ENCODE data around the gene SORL1-AS1.

The SORL1-AS1 gene

DNA sequence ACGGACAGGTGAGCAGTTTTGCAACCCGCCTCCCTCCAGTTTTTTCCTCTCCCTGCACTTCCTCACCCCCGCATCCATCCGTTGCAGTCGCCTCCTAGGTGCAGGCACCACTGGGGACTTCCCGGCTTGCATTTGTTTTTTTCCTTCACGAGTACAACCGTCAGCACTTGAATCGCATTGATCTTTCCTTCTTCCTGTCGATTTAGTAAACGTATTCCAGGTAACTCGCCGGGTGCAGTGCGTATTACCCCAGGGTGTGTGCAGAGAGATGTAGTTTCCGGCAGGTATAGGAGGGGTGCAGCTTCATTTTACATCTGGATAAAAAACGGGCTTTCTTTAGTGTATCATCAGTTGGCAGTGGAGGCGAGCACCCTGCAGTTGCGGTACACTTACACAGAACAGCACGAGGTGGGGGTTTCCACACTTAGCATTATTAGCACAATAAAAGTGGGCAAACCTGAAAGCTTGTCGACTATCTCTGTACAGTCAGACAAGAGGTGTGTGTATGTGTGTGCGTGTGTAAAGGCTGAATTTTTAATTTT, at the start of gene SORL1-AS1:
TSS of gene SORL1-AS1 (minus strand) at position 359 of the 542 bp plus-strand sequence.
- Mint-ChIP-seq H3K4me3 (peak within 1 kb of the TSS; percentile 91), H3K4me1 (peaks cover 73% of the 10 kb centered on the region), H3K27ac (peak within 1 kb of the TSS; percentile 94), H3K36me3 (ENCODE audit: low read depth) (peaks cover 70% of the 10 kb centered on the region), H3K9me3 (peaks cover 3% of the 10 kb centered on the region), H3K27me3 (no peaks in the 10 kb centered on the region)
- DNase-seq = peak; percentile 53
- ChIA-PET POLR2A (interaction anchor here (0.7 to 0.8 kb wide), 2 partner anchors 20 to 36 kb away, joined by 3 to 5 read pairs; no protein-coding TSS in a partner anchor), CTCF (interaction anchor here (0.7 to 4.9 kb wide), 5 partner anchors 9 to 86 kb away, joined by 3 to 27 read pairs (median 4); no protein-coding TSS in a partner anchor)

DNA sequence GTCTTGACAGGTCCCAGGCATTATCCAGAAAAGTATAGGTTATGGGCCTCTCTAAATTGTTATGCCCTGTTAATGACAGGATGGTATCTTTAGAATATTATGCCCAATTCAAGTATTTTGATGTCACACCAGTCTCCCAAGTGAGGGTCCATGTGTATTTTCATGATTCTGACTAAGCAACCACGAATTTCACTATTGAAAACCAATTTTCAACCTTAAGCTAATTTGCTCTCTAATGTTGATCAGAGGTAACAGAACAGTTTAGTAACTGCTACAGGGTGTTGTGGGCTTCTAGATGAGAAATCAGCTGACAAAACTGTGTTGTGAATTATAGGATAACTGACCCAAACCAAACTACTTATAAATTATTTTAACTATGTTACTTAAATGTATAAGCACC, 48.0 kb upstream of the SORL1-AS1 start:
- no peak for DNase-seq
- ChIA-PET CTCF (no interaction called here), POLR2A (no interaction called here)
- Mint-ChIP-seq H3K4me3 (no peak overlapping the region), H3K36me3 (ENCODE audit: low read depth) (peaks cover 94% of the 10 kb centered on the region), H3K27ac (no peak overlapping the region), H3K4me1 (peaks cover 14% of the 10 kb centered on the region), H3K27me3 (no peaks in the 10 kb centered on the region), H3K9me3 (peaks cover 11% of the 10 kb centered on the region)

DNA sequence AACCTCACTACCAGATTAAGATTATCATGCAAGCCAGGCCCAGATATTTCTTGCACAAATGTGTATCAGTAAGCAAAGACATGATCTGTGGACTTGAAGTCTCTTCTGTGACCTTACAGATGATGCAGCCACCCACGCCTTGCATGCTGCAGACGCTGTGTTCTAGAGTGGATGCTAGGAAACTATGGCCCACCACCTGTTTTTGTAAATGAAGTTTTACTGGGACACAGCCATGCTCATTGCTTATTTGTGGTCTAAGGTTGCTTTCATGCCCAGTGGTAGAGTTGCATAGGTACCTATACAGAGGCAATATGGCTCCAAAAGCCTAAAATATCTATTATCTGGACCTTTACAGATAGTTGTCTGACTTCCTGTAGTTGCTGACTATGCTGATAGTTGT, 47.5 kb upstream of the SORL1-AS1 start:
- Mint-ChIP-seq H3K27ac (peak overlapping the region; percentile 5), H3K4me1 (peaks cover 19% of the 10 kb centered on the region), H3K36me3 (ENCODE audit: low read depth) (peaks cover 94% of the 10 kb centered on the region), H3K27me3 (no peaks in the 10 kb centered on the region), H3K4me3 (no peak overlapping the region), H3K9me3 (peaks cover 9% of the 10 kb centered on the region)
- POLR2A ChIA-PET = no interaction called here
- CTCF ChIA-PET = no interaction called here
- no peak for DNase-seq

DNA sequence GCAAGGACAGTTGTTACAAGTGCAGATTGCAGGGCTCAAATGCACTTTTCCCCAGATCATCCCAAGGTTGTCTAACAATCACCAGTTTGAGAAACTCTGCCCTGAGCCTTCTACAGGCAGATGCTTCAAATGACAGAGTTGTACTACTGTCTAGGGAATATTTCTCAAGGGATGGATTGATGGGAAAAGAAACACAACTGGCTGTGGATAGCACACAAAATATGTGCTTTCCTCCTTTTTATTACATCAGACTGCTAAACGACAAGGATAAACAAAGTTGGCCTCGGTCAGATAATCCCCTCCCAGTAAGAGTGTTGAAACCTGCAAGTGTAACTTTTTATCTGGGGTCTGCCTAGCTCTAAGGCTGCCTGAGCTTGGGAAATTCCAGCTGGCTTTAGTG, 46.6 kb upstream of the SORL1-AS1 start:
- POLR2A ChIA-PET = no interaction called here

DNA sequence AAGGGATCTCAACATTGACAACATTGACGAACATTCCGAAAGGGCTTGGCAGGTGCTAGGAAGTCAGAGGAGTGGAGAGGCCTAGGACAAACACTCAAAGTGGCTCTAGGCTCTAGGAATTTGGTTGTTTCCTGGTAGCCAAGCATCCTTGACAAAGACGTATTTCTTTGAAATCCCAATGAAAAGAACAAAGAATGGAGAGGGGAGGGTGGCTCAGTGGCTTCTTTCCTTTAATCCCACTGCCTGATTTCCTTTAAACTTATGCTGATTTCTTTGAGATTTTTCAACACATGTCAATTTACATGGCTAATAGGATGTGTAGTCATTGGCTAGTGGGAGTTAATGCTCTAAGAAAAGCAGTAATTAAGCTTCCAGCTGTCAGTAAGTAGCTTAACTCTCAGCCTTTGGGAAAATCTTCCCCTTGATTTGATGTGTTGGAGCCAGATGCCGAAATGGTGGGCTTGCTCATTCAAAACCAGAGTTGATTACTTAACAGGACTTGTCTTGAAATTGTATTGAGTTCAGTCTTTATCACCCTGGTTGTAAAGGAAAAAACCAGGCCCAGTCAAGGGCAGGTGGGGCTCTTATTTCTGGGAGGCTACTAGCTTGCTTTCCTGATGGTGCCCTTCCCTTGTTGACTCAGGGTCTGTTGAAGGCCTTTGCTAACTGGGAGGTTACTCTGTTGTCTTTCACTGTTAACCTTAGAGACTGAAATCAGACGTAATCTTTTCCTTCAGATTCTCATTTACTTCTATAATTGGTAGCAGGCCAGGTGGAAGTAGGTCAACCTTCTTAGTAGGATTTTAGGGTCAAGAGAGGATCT, 44.6 kb upstream of the SORL1-AS1 start:
- CTCF ChIA-PET = interaction anchor here (0.6 kb wide), 2 partner anchors 11 to 1287 kb away, joined by 3 to 4 read pairs; no protein-coding TSS in a partner anchor
- H3K4me1 Mint-ChIP-seq = peaks cover 37% of the 10 kb centered on the region
- H3K4me3 Mint-ChIP-seq = no peak overlapping the region
- no peak overlapping the region for H3K27ac Mint-ChIP-seq
- H3K9me3 Mint-ChIP-seq = peaks cover 8% of the 10 kb centered on the region
- peaks cover 90% of the 10 kb centered on the region for H3K36me3 Mint-ChIP-seq (ENCODE audit: low read depth)
- POLR2A ChIA-PET = no interaction called here
- no peak for DNase-seq
- H3K27me3 Mint-ChIP-seq = no peaks in the 10 kb centered on the region

More for the DNA sequence above, 46.6 kb upstream of the SORL1-AS1 start:
- peaks cover 26% of the 10 kb centered on the region for H3K4me1 Mint-ChIP-seq
- H3K27ac Mint-ChIP-seq = no peak overlapping the region
- no peak for DNase-seq
- CTCF ChIA-PET = no interaction called here
- no peak overlapping the region for H3K4me3 Mint-ChIP-seq
- H3K27me3 Mint-ChIP-seq = no peaks in the 10 kb centered on the region
- H3K36me3 Mint-ChIP-seq (ENCODE audit: low read depth) = peaks cover 94% of the 10 kb centered on the region
- H3K9me3 Mint-ChIP-seq = peaks cover 8% of the 10 kb centered on the region

DNA sequence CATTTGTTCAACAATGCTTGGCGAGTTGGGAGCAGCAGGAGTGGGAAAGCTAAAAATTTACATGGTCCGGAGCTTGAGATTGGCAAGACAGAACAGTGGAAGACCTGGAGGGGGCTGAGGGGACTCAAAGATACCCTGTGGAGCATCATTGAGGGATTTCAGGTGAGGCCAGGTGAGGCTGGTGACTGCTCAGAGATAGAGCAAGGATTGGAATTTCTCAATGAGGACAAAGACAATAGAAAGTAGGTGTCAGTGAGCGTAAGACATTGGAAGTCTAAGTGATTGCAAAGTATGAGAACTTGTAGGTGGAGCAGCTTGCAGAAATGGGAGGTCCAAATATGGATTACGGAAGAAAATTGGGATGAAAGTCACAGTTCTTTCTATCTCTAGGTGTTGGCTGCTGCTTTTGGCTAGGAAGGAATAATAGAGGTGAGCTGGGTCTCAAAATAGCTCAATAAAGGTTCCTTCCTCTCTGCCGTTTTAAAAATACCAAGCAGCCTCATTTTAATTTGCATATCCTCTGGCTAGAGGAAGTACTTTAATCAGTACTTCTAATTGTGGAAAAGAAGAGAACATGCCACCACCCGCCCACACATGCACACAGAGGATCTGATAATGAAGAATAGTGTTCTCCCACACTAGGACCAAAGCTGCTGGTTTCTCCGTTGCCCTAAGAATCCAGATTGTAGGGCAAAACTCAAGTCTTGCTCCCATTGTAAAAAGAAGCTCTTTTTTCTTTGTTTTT, 41.8 kb upstream of the SORL1-AS1 start:
- no peak for DNase-seq
- ChIA-PET POLR2A (interaction anchor here (1.1 kb wide), 1 partner anchor 30 kb away, joined by 3 read pairs; no protein-coding TSS in a partner anchor), CTCF (interaction anchor here (0.6 to 1.7 kb wide), 4 partner anchors 17 to 43 kb away, joined by 3 read pairs; no protein-coding TSS in a partner anchor)
- Mint-ChIP-seq H3K27ac (peak overlapping the region; percentile 78), H3K4me3 (no peak overlapping the region), H3K36me3 (ENCODE audit: low read depth) (peaks cover 90% of the 10 kb centered on the region), H3K4me1 (peaks cover 37% of the 10 kb centered on the region), H3K9me3 (peaks cover 1% of the 10 kb centered on the region), H3K27me3 (no peaks in the 10 kb centered on the region)

DNA sequence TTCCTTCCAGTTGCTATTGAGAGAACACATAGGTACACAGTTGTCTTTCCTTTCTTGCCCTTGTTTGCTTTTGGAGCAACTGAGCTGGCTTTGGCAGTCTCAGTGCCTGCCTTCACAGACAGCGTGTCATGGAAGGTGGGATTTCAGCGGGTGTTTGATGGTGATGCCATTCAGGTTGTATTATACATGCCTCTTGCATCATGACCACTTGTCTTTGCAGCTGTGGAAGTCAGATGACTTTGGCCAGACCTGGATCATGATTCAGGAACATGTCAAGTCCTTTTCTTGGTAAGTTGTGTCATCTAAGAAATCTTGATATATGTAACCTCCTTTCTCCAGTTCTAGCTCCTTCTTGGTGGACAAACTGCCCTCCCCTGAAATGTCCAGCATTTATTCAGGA, 37.1 kb upstream of the SORL1-AS1 start:
- ChIA-PET CTCF (interaction anchor here (0.7 to 1.5 kb wide), 3 partner anchors 9 to 141 kb away, joined by 3 to 5 read pairs (median 3); no protein-coding TSS in a partner anchor), POLR2A (no interaction called here)
- Mint-ChIP-seq H3K4me1 (peaks cover 49% of the 10 kb centered on the region), H3K4me3 (no peak overlapping the region), H3K27ac (no peak overlapping the region), H3K9me3 (no peaks in the 10 kb centered on the region), H3K36me3 (ENCODE audit: low read depth) (peaks cover 87% of the 10 kb centered on the region), H3K27me3 (no peaks in the 10 kb centered on the region)
- DNase-seq = no peak

DNA sequence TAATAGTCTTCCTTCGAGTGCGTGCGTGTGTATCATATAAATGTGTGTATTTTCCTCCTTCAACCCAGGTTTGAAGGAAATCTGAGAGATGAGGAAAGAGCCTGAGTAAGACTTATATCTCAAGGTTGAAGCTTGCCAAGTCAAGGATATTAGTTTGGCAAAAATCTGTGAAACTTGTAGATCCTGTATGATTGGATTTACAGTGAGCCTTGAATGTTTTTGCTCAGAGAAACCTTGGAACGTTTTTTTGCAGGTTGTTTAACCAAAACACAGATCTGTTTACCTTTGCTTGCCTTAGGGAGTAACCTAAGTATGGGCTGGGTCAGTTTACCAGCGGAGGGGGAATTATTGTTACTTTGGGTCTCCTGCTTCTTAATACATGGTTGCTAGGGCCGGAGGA, 35.9 kb upstream of the SORL1-AS1 start:
- no peak overlapping the region for H3K27ac Mint-ChIP-seq
- CTCF ChIA-PET = interaction anchor here (0.8 to 1.5 kb wide), 3 partner anchors 10 to 178 kb away, joined by 3 to 5 read pairs (median 3); no protein-coding TSS in a partner anchor

DNA sequence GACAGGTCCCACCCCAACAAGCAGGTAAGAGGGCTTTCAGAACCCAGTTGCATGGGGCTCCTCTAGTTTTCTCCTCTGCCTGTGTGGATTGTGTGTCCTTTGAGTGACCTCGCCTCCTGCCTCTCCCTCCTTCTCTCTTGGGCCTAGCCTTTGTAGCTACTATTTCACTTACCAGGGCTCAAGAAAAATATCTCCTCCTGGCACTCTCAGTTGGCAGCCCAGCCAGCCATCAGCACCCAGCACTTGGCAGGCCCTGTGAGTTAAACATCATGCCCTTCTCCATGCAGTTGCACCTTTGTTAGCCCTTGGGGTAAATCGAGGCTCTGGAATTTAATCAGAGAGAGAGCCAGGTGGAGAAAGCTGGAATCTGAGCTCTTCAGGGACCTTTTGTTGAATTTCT, 35.4 kb upstream of the SORL1-AS1 start:
- Mint-ChIP-seq H3K27ac (no peak overlapping the region), H3K4me3 (no peak overlapping the region), H3K9me3 (no peaks in the 10 kb centered on the region), H3K36me3 (ENCODE audit: low read depth) (peaks cover 88% of the 10 kb centered on the region), H3K4me1 (peaks cover 48% of the 10 kb centered on the region), H3K27me3 (no peaks in the 10 kb centered on the region)
- DNase-seq = no peak
- ChIA-PET POLR2A (no interaction called here), CTCF (interaction anchor here (1.1 kb wide), 1 partner anchor 14 kb away, joined by 3 read pairs; no protein-coding TSS in a partner anchor)

More for the DNA sequence above, 35.9 kb upstream of the SORL1-AS1 start:
- Mint-ChIP-seq H3K27me3 (no peaks in the 10 kb centered on the region), H3K4me3 (no peak overlapping the region), H3K36me3 (ENCODE audit: low read depth) (peaks cover 87% of the 10 kb centered on the region), H3K4me1 (peaks cover 47% of the 10 kb centered on the region), H3K9me3 (no peaks in the 10 kb centered on the region)
- POLR2A ChIA-PET = no interaction called here
- DNase-seq = no peak

DNA sequence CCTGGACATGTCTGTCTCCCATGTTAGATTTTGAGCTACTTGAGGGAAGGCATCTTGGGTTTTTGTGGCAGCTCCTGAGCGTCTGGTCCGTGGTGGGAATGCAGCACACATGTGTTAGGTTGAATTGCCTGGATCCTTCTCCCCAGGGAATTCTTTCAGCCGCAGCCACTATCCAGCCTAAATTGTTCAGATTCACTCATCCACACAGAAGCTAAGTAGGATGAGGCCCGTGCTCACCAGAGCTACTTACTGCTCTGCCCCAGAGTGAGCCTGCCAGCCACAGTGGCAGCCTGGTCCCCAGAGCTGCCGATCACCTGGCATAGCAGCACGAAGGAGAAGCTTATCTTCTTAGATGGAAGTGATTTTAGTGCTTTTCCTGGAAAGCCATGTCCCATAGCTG, 34.4 kb upstream of the SORL1-AS1 start:
- Mint-ChIP-seq H3K4me1 (peaks cover 58% of the 10 kb centered on the region), H3K9me3 (no peaks in the 10 kb centered on the region), H3K27ac (peak overlapping the region; percentile 51), H3K4me3 (no peak overlapping the region), H3K36me3 (ENCODE audit: low read depth) (peaks cover 85% of the 10 kb centered on the region), H3K27me3 (no peaks in the 10 kb centered on the region)
- POLR2A ChIA-PET = no interaction called here
- DNase-seq = no peak
- CTCF ChIA-PET = no interaction called here

DNA sequence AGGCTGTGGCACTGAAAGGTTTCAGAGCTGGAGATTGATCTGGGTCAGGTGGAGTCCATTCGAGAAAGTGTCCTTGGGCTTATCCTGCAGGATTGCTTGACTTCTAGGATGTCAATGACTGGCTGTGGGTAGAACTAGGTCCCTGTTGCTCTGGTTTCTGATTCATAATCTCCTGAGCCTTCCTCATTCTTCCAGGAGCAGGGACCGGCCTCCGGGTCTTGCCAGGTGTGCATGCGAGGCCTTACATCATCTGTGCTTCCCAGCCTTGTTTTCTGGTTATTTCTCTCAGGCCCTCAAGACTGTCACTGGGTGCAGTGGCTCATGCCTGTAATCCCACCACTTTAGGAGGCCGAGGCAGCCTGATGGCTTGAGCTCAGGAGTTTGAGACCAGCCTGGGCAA, 33.3 kb upstream of the SORL1-AS1 start:
- no peaks in the 10 kb centered on the region for H3K27me3 Mint-ChIP-seq
- CTCF ChIA-PET = no interaction called here

DNA sequence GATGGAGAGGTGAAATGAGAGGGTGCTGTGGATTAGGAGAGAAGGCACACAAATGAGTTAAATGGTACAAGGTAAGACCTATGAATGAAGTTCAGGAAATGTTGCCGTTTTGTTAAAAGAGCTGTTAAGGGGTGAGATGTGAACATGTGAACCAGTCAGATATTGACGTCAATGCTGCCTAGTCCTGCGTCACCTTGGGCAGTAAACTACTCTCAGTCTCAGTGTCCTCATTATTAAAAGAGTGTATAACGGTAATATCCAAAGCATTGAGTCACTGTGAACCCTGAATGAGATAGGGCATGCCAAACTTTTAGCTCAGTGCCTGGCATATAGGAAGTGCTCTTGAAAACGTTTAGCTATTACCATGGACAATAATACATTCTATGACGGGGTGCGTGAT, 32.4 kb upstream of the SORL1-AS1 start:
- peaks cover 72% of the 10 kb centered on the region for H3K36me3 Mint-ChIP-seq (ENCODE audit: low read depth)
- no peak for DNase-seq
- H3K4me3 Mint-ChIP-seq = no peak overlapping the region
- H3K27ac Mint-ChIP-seq = no peak overlapping the region
- peaks cover 66% of the 10 kb centered on the region for H3K4me1 Mint-ChIP-seq
- ChIA-PET CTCF (no interaction called here), POLR2A (no interaction called here)
- H3K27me3 Mint-ChIP-seq = no peaks in the 10 kb centered on the region
- no peaks in the 10 kb centered on the region for H3K9me3 Mint-ChIP-seq

More for the DNA sequence above, 33.3 kb upstream of the SORL1-AS1 start:
- POLR2A ChIA-PET = no interaction called here
- Mint-ChIP-seq H3K4me3 (no peak overlapping the region), H3K27ac (no peak overlapping the region), H3K36me3 (ENCODE audit: low read depth) (peaks cover 76% of the 10 kb centered on the region), H3K4me1 (peaks cover 61% of the 10 kb centered on the region), H3K9me3 (no peaks in the 10 kb centered on the region)
- no peak for DNase-seq

All from activated CD4-positive, alpha-beta T cell treated with anti-CD3 and anti-CD28 coated beads, Interleukin-2, amount 10 ng/mL, durations not matched to agents 7 days and 5 days (primary cell).